Suprapubic skin (tissue), 4 donors: ENCODE measurements around the gene AMPH.

ENCODE experiments used
- EP300 ChIP-seq: sonication (generic); formaldehyde crosslinking; IDR thresholded peaks from one replicate; pipeline ENCODE4 v1.6.1; 2017; ENCODE audit warnings: antibody characterized with exemption
- POLR2A ChIP-seq, 2 donors: fragments of 450-650 bp; IDR thresholded peaks; one replicate each; pipeline ENCODE4 v1.6.1; 2017; ENCODE audit warnings: antibody characterized with exemption in 2 of 2, mild to moderate bottlenecking in 2 of 2, moderate library complexity in 2 of 2
- POLR2AphosphoS5 ChIP-seq, 3 donors: sonication (generic); formaldehyde crosslinking; IDR thresholded peaks; one replicate each; pipeline ENCODE4 v1.6.1; 2017; ENCODE audit warnings: antibody characterized with exemption in 3 of 3
- TF ChIP-seq, protein P1 (sequence below), 2 donors: fragments of 200-600 bp in 1 of 2; fragments of 450-650 bp in 1 of 2; sonication (generic) in 1 of 2; IDR thresholded peaks; one replicate each; pipeline ENCODE4 v1.5.1; 2016 to 2019; ENCODE audit warnings: antibody characterized with exemption in 2 of 2, mild to moderate bottlenecking in 1 of 2, moderate library complexity in 1 of 2

DNA sequence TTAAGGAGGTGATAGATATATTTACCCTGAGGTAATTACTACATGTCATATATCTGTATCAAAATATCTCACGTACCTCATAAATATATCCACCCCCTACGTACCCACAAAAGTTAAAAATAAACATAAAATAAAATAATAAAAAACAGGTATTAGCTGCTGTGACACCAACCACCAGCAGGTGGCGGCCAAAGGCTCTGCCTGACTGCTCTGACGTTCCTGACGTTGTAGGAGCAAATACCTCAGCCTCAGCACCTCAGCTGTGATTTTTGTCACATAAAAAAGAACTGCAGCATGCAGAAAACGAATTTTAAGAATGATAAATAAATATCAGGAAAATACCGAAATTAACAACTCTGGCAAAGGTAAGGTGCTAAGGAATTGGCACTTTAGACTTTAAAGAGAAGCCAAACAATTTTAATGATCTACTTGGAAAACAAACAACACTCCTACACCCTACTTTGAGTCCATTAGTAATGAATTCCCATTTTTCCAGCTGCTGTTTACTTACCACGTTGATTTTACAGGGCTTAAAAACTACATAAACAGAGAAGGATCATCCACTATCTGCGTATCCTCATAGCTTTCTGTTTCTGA, 232.3 kb downstream of the AMPH start:
- TF ChIP-seq, protein P1, sequence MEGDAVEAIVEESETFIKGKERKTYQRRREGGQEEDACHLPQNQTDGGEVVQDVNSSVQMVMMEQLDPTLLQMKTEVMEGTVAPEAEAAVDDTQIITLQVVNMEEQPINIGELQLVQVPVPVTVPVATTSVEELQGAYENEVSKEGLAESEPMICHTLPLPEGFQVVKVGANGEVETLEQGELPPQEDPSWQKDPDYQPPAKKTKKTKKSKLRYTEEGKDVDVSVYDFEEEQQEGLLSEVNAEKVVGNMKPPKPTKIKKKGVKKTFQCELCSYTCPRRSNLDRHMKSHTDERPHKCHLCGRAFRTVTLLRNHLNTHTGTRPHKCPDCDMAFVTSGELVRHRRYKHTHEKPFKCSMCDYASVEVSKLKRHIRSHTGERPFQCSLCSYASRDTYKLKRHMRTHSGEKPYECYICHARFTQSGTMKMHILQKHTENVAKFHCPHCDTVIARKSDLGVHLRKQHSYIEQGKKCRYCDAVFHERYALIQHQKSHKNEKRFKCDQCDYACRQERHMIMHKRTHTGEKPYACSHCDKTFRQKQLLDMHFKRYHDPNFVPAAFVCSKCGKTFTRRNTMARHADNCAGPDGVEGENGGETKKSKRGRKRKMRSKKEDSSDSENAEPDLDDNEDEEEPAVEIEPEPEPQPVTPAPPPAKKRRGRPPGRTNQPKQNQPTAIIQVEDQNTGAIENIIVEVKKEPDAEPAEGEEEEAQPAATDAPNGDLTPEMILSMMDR (IDR thresholded peaks at IDR 0.05), result peak; percentile 67 to 84
- TF ChIP-seq POLR2AphosphoS5 (IDR thresholded peaks at IDR 0.05) (no peak), POLR2A (IDR thresholded peaks at IDR 0.05) (no peak), EP300 (no peak)
